ENCODE measurements around the gene MX1. TPM values are rescaled to one million over a fixed set of nuclear protein-coding genes. Genes with fewer than 3 reads are reported as not detected.

Gene MX1
- total and polyA plus RNA-seq, 2 of the 13 experiments (the other 11 are each of a cell fraction or from before 2014, with no cell fraction given): 2.6 to 5.8 TPM

GRCh38 chr21:41447356-41447755, 21.3 kb downstream of the MX1 start:
- POLR2A ChIA-PET: no interaction called here
- H3K36me3 ChIP-seq (replicated peaks in 1 of 2; ENCODE audit: control insufficient read depth in 1 of 2, insufficient read depth in 2 of 2, low read length in 2 of 2): no peaks in the 10 kb centered on the region
- TF ChIP-seq CENPT (CRISPR knock-in tag; IDR thresholded peaks at IDR 0.05; ENCODE audit: low read depth): no peak
- TF ChIP-seq CREB1 (IDR thresholded peaks at IDR 0.05): no peak
- no peak for TF ChIP-seq CREB1 (CRISPR knock-in tag; IDR thresholded peaks at IDR 0.05)
- no peak for TF ChIP-seq ZNF225 (CRISPR knock-in tag; IDR thresholded peaks at IDR 0.05)
- no peak for TF ChIP-seq ZNF318 (CRISPR knock-in tag; IDR thresholded peaks at IDR 0.05)
- no peak for TF ChIP-seq HMGA1 (CRISPR knock-in tag; conservative IDR thresholded peaks at IDR 0.05)
- TF ChIP-seq NFYC (CRISPR knock-in tag; IDR thresholded peaks at IDR 0.05): no peak
- no peak for TF ChIP-seq ZNF580 (CRISPR knock-in tag; IDR thresholded peaks at IDR 0.05; ENCODE audit: borderline replicate concordance, low read depth)
- TF ChIP-seq ZMYM3 (CRISPR knock-in tag; IDR thresholded peaks at IDR 0.05): no peak
- no peak for TF ChIP-seq POLR2AphosphoS5 (IDR thresholded peaks at IDR 0.05; ENCODE audit: low read depth, low read length)
- TF ChIP-seq MTF1 (CRISPR knock-in tag; IDR thresholded peaks at IDR 0.05): no peak

More at GRCh38 chr21:41447356-41447755, 21.3 kb downstream of the MX1 start:
- Histone ChIP-seq H3K79me2 (ENCODE audit: insufficient read depth, low read length) (no peaks in the 10 kb centered on the region), H3K9ac (ENCODE audit: insufficient read depth, low read depth, low read length) (no peak overlapping the region), H3K27ac (ENCODE audit: extremely low read length, insufficient read depth, low read length) (no peak overlapping the region), H2AFZ (ENCODE audit: low read length) (no peak overlapping the region), H3K4me3 (replicated peaks in 1 of 3; ENCODE audit: insufficient read depth in 1 of 3, low read depth in 2 of 3, low read length in 3 of 3) (no peak overlapping the region), H3K9me3 (ENCODE audit: low read length) (no peaks in the 10 kb centered on the region), H3K4me1 (ENCODE audit: insufficient read depth, low read length) (no peaks in the 10 kb centered on the region), H4K20me1 (ENCODE audit: insufficient read depth, low read length) (no peaks in the 10 kb centered on the region), H3K4me2 (ENCODE audit: low read depth, low read length) (no peak overlapping the region), H3K27me3 (ENCODE audit: control insufficient read depth in 1 of 2, insufficient read depth in 2 of 2, low read length in 2 of 2) (no peaks in the 10 kb centered on the region)
- FAIRE-seq (no peak), ATAC-seq (no peak), DNase-seq (ENCODE audit: low spot score) (no peak)
- intact Hi-C loops (cut with micrococcal nuclease; ENCODE audit: unreplicated experiment) (no loop called here), in situ Hi-C loops (cut with HindIII; ENCODE audit: extremely low pct_ligation_motif_present, low pct_unique_long_range_greater_than_20kb) (no loop called here)
- WGBS (ENCODE audit: low lambda C conversion rate): 91% methylated on average over 3 of the region's 3 CpGs
- no TSS peak for BruUV-seq (replicated peaks)
- CTCF ChIA-PET (ENCODE audit: low intra/inter-chr PET ratio, low total read pairs): no interaction called here

All from HepG2 (cell line).